Measurements from ENCODE around the gene ADGRG7.

Gene ADGRG7

GRCh38 chr3:100702082-100702979, 92.9 kb downstream of the ADGRG7 start:
- TF ChIP-seq CTCF (IDR thresholded peaks at IDR 0.05; ENCODE audit: insufficient read depth, missing control alignments): no peak
- FAIRE-seq (no peak), DNase-seq (ENCODE audit: insufficient read length, low spot score) (no peak)

- DNase-seq (ENCODE audit: insufficient read length, low spot score): no peak
- TF ChIP-seq CTCF (IDR thresholded peaks at IDR 0.05; ENCODE audit: insufficient read depth, missing control alignments): no peak
- no peak for FAIRE-seq
Measured at GRCh38 chr3:100702980-100703345, 93.6 kb downstream of the ADGRG7 start.

GRCh38 chr3:100703865-100704264, 94.5 kb downstream of the ADGRG7 start:
- no peak for TF ChIP-seq CTCF (IDR thresholded peaks at IDR 0.05; ENCODE audit: insufficient read depth, missing control alignments)
- FAIRE-seq: no peak
- DNase-seq (ENCODE audit: insufficient read length, low spot score): no peak

- FAIRE-seq (no peak), DNase-seq (ENCODE audit: insufficient read length, low spot score) (no peak)
- TF ChIP-seq CTCF (IDR thresholded peaks at IDR 0.05; ENCODE audit: insufficient read depth, missing control alignments): no peak
Measured at GRCh38 chr3:100706365-100706764, 97.0 kb downstream of the ADGRG7 start.

GRCh38 chr3:100708644-100708988, 99.2 kb downstream of the ADGRG7 start:
- FAIRE-seq (no peak), DNase-seq (ENCODE audit: insufficient read length, low spot score) (no peak)
- no peak for TF ChIP-seq CTCF (IDR thresholded peaks at IDR 0.05; ENCODE audit: insufficient read depth, missing control alignments)

GRCh38 chr3:100708989-100709841, 99.8 kb downstream of the ADGRG7 start, which contains the start of gene TFG:
Gene TFG (plus strand): TSS chr3:100709494. CDS start chr3:100713686, 4,192 bp downstream.
- no peak for FAIRE-seq
- peak; percentile 62 for DNase-seq (ENCODE audit: insufficient read length, low spot score)
- TF ChIP-seq CTCF (IDR thresholded peaks at IDR 0.05; ENCODE audit: insufficient read depth, missing control alignments): no peak

Measured in D721Med (cell line).